HG03159 (cell line): ENCODE results near the gene ARHGAP25.
A peak's percentile ranks its signal among the peaks of the same experiment; 100 is the strongest.

Source experiments
- ATAC-seq: cut with Tn5 transposase; IDR thresholded peaks from one replicate; pipeline ENCODE4 v1.9.1; 2021; ENCODE audit warnings: mild to moderate bottlenecking, moderate library complexity; ENCODE audit not compliant: unreplicated experiment

The ARHGAP25 gene, protein sequence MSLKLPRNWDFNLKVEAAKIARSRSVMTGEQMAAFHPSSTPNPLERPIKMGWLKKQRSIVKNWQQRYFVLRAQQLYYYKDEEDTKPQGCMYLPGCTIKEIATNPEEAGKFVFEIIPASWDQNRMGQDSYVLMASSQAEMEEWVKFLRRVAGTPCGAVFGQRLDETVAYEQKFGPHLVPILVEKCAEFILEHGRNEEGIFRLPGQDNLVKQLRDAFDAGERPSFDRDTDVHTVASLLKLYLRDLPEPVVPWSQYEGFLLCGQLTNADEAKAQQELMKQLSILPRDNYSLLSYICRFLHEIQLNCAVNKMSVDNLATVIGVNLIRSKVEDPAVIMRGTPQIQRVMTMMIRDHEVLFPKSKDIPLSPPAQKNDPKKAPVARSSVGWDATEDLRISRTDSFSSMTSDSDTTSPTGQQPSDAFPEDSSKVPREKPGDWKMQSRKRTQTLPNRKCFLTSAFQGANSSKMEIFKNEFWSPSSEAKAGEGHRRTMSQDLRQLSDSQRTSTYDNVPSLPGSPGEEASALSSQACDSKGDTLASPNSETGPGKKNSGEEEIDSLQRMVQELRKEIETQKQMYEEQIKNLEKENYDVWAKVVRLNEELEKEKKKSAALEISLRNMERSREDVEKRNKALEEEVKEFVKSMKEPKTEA

DNA sequence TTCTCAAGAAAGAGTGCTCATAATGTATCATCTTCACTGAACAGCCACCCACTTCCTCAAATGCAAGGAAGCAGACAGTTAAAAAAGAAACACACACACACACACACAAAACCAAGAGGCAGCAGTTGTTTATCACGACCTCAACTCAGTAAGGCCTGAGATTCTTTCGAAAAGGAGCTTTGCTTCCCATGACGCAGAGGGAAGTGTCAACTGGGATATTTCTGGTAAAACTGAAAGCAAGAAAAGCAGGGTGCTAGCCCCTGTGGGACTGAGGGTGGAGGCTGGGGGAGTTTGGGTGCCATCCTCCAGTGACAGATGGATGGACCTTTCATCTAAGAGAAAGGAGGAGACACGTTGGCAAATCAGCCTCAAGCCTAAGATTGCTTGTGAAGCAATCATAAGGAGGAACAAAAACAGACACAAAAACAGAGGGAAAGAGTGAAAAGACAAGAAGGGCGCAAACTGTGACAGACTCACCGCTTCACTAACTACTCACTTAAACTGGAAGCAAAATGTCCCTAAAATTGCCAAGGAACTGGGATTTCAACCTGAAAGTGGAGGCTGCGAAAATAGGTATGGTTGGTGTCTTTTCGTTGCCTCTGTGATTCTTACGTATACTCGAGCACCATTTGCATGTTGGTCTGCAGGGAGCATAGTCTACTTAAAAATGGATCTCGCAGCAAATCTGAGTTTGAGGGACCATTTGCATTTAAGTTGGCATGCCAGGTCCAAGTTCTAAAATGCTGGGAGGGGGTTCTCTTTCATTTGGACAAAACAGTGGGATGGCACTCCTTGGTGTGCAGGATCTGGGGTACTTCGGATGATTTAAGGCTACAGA lies at the start of gene ARHGAP25:
ARHGAP25 (plus strand) TSS at position 124 of the 838 bp plus-strand sequence; CDS start at position 513, 389 bp downstream.
- ATAC-seq, result peak; percentile 55

DNA sequence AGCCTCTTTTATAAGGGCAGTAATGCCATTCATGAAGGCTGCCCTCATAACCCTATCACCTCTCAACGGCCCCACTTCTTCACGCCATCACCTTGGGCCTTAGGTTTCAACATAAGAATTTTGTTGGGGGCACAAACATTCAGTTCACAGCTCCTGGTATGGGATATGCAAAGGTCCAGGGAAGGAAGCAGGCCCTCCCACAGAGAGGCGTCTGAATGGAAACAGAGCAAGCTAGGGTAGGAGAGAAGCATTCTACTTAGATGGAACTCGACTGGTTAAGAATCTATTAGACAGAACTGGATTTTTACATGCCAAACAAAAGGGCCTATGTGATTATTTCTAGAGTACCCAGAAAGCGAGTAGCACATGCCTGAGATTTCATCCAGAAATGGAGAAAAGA lies 48.4 kb upstream of the ARHGAP25 start:
- no peak for ATAC-seq

DNA sequence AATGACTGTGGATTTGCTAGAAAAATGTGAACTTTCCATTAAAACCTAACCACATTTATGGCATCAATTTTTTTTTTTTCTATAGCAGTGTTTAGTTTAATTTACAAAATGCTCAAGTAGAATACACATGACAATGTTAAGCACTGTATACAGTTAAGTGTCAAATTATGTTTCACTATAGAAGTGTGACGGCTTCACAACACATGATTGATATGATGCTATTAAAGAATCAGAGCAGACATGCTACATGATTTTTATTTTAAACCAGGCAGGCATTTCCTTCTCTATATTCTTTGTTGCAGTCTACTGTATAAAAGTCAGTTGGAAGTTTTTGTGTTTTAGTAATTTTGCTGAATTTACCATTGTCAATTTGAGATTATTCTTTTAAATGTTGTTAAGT lies 47.6 kb upstream of the ARHGAP25 start:
- ATAC-seq, result no peak

DNA sequence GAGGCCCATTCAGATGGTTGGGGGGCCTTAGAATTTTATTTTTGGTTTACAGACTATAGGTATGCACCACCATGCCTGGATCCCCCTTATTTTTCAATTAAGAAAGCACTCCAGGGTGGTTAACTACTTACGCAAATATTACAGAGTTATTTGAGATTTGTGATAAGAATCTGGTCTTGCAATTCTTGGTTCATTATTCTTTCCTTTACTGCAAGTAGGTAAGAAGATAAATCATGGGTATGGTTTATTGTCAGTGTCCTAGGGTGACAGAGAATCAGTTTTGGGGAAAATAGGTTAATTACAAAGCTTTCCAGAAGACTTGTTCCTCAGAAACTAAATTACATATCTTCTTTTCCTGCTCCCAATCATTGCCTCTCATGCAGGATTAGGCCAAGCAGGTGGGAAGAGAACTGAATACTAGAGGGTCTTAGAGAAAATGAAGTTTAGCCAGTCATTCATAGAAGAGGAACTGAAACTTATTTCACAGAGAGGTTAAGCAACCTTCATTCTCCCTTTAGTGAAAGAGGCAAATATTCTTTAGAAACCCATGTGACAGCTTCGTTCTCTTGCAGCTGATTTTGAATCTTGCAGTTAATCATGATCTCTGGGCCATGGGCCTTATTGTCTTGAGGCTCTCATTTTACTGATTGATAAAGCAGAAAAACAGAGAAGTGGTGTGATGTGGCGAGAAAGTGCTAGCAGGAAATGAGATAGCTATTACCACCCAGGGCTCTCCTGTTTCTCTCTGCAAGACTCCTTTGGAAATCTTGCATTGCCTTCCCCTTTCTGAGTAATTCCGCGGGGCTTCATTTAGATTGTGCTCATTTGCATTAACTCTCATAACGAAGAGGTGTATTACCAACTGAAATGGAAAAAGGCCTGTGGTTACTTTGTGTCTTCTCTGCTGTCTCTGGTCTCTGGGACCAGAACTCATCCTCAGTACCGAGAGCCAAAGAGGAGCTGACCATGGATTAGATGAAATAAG lies 44.8 kb upstream of the ARHGAP25 start:
- peak; percentile 92 for ATAC-seq

DNA sequence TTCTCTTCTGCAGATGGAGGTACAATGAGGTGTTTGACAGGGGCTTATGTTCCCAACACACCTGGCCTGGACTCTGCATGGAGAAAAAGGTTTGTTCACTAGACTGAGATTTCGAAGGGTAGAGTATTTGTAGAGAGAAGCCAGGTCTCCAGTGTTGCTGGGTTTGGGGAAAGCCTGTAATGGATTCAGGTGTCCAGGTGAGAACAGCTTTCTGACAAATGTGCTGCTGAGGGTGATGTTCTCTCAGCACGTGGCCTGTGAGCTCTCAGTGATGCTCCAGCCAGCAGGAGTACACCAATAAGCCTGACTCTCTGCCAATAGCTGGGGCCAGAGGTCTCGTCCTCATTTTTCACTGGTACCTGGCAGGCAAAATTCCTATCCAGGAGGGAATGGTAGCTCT lies 43.8 kb upstream of the ARHGAP25 start:
- no peak for ATAC-seq

DNA sequence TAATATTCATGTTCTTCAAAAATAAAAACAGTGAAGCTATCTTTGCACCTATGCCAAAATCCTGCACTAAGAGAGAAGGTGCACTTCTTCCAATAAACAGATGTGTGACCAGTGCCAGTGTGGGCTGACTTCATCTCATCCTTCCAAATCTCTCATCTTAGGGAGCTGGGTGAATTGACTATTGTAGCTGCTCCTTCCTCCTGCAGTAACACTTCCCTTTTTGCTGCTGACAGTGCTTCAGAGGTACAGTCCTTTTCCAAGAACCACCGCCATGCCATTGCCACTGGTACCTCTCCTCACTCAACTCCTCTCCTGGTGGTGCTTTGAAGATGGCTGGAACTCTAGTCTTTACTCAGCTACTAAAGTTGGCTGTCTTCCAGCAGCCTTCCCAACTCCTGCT lies 42.1 kb upstream of the ARHGAP25 start:
- no peak for ATAC-seq

DNA sequence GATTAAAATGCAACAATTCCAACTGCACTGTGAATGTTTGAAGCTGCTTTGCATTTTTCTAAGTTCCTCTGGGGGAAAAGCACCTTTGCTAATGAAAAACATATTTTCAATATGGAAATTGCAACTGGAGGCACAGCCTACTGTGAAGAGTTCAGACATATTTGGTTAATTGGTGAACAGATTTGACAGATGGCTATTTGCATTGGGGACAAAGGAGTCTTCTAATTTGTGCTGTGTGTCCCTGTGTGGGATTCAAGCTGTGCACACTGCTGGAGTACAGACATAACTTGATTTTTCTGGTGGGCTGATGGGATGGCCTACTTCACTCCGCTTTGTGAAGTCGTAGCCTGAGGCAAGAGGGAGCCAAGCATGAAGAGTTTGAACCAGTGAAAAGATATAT lies 40.7 kb upstream of the ARHGAP25 start:
- ATAC-seq, result no peak

DNA sequence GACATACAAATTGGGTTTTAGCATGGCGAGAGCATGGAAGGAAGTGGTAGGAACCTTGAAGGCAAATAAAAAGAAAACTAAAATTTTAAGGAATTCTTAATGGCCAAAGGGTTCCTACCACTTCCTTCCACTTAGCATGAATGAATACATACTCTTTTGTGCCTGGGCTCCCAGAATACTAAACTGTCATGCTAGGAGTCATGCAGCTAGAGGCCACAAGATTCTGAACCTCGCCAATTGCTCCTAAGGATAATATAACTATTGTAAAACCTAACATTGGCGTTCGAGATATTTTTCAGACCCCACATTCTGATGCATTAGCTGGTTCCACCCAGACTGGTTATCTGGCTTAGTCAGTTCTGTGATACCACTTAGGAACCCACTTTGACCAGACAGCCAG lies 38.6 kb upstream of the ARHGAP25 start:
- no peak for ATAC-seq

DNA sequence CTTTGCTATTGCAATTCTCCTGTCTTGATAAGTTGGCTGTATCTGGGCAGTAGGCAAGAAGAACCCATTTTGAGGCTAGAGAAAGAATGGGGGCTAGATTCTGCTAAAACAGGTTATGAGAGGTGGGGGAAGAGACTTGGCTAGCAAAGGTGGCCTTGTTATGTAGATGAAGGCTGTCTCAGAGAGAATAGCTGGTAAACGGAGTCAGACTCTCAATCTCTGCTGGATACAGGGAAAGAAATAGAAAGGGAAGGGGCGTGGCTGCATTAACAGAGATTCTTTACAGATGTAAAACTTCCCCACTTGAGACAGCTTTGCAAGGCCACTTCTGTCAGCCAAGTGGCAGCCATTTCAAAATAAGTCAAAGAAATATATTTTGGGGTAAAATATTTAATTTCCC lies 38.1 kb upstream of the ARHGAP25 start:
- no peak for ATAC-seq

DNA sequence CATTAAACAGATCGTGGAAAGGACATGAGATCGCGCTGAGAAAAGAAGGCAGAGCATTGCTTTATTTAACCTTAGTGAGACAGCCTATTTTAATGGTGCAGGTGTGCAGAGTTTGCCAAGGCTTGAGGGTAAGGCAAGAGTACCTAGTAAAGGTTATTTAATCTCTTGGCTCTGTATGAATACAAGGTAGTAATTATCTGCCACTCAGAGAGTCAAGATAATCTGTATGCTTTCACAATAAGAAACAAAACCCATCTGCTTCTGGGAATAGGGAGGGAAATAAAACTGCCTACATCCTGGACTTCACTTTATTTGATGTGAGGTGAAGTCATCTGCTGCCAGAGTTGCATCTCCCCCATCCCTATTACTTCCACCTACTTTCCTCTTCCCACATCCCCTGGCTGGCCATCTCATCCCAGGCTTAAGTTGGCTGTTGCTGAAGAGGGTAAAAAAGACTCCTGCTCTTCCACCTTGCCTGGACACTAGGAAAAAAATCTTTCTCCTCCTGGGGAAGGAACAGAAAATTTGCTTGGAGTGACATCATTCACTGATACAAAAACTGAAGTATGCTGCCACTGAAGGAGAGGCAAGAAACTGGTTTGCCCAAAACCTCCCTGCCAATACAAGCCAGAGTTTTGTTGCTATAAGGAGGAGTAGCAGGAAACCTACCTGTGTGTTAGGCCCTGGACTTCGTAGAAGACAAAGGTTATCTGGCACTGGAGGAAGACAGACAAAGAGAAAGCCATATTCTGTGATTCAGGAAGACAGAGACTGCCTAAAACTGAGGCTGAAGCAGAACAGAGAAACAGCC lies 35.8 kb upstream of the ARHGAP25 start:
- no peak for ATAC-seq

DNA sequence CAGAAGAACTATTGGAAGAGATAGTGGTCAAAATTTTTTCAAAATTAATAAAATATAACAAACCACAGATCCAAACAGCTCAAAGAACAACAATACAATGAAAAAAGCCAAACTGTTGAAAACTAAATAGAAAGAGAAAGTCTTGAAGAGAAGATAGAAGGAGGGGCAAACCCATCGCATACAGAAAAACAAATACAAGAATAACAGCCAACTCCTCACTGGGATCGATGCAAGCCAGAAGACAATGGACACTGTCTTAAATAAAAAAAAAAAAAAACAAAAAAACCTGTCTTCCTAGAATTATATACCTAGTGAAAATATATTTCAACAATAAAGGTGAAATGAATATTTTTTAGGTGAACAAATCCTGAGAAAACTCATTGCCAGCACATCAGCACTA lies 34.1 kb upstream of the ARHGAP25 start:
- no peak for ATAC-seq

DNA sequence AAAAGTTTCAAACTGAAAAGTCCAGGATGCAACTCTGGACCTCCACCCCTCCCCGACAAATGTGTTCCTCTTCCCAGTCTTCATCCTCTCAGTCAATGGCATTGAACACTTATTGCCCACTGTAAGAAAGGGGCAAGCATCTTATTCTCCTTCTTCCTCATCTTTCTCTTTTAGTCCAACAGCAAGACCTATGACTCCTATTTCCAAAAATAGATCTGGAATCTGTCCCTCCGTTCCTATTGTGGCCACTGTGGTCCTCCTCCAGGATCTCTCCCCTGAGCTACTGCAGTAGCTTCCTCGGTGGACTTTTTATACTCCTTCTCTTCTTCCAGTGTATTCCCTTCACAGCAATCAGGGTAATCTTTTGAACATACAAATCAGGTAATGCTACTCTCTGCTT lies 28.0 kb upstream of the ARHGAP25 start:
- ATAC-seq, result no peak

DNA sequence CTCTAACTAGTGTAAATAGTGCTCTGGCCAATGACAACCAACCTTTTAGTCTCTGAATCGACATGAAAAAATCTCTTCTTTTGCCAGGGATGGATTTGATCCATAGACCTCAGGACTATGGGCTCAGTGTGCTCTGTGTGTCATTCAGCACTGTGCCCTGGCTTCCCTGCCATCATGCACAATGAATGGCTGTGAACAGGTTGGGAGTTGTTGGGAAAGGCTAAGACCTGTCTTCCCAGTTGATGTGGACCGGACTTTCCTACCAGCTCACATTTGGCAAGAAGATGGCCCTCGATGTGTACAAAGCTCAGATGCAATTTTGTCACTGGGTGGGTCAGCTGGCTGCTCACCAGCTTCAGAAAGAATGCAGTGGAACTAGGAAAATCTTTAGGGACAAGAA lies 26.0 kb upstream of the ARHGAP25 start:
- no peak for ATAC-seq

DNA sequence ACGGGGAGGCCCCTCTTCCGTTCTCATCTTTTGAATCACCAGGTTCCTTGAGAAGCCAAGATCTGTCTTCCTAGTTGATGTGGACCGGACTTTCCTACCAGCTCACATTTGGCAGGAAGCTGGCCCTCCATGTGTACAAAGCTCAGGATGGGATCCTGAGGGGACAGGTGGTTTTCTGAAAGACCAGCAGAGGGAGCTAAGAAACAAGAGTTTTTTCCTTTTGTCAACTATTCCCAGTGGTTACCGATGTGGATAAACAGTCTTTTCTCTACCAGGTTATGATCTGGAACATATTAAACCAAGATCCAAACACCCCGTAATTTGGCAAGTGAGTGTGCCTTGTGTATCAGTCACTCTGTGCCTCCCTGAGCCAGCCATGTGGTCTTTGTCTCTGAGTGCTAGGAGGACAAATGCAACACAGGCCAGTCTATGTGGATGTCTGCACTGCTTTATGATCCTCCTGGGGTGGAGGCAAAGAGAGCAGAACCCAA lies 25.1 kb upstream of the ARHGAP25 start:
- no peak for ATAC-seq

DNA sequence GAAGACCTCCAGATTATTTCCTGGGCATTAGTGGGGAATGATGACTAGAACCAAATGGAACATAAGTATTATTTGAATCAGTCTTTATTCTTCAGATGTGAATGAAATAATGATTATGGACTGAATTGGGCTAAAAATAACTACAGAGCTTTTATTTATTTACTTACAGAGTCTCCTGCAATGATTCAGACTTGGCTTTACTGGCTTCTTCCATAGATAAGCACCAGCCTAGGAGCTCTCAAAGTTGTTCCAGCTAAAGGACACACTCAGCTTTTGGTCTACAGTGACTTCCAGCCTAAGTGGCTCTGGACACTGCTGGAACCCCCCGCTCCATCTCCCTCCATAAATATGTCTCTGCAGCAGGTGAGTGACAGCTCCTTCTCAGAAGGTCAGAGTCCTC lies 24.3 kb upstream of the ARHGAP25 start:
- no peak for ATAC-seq

DNA sequence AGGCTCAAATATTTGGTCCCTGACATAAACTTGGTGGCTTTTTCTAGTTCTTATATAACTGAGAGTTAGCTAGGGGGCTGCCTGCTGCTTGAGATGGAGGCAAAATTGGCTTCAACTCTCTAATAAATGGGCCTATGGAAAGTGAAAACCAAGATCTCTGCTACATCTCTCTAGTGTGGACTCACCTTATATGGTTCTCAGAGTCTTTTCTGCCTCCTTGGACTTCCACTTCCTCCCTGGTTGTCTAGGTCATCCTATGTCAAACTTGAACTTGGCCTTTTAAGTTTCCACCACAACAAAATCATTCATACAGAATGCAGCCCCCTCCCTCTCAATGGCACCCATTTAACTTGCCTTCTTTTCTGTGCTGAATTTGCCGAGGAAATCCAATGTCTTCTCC lies 23.9 kb upstream of the ARHGAP25 start:
- no peak for ATAC-seq

DNA sequence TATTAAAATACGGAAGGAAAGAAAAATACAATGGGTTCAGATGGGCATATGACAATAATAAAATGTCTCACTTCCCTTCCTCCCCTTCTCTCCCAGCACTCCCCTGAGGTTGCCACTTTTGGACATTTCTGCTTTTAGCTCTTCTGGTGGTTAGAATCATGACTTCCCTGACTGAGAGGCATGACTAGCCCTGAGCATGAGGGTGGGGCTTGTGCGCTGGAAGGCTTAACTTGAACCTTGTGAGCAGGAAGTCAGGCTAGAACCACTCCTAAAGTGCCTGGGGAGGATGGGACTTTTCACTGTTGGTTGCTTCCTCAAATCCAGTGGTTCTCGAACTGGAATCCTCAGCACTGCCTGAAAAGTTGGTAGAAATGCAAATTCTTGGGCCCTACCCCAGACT lies 19.7 kb upstream of the ARHGAP25 start:
- ATAC-seq, result peak; percentile 84

DNA sequence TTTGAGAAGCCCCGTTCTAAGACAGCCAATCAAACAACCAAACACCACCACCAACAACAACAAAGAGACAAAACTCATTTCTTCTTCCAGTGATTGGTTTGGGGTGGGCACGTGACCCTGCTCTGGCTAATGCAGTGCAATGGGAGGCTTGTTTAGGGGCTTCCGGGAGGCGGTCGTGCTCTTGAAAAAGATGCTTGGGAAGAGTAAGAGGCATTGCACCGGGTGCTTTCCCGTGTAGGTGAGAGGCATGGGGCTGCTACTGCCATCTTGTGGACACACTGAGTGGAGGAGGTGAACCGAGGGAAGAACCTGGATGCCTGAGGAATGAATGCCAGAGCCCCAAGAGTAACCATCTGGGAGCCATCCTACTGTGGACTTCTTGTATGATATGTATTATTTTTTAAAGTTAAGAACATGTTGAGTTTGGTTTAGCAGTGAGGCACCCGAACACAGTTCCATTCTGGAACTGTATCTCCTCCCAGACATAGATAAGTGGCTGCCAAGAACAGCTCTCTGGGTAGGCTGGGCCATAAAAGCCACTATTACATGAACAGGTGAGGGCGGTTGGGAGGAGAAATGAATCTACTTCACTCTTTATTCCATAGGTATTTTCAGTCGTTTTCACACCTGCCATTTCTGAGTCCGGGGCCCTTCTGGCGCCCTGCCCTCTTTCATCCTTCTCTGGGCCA lies 19.1 kb upstream of the ARHGAP25 start:
- ATAC-seq, result peak; percentile 44
